ENCODE data around the gene POU2F2. TPM values are rescaled to one million over a fixed set of nuclear protein-coding genes. Genes with fewer than 3 reads are reported as not detected.

The POU2F2 gene
- total RNA-seq, 2 donors from 2014 or later, result 1.8 to 2.6 TPM

DNA sequence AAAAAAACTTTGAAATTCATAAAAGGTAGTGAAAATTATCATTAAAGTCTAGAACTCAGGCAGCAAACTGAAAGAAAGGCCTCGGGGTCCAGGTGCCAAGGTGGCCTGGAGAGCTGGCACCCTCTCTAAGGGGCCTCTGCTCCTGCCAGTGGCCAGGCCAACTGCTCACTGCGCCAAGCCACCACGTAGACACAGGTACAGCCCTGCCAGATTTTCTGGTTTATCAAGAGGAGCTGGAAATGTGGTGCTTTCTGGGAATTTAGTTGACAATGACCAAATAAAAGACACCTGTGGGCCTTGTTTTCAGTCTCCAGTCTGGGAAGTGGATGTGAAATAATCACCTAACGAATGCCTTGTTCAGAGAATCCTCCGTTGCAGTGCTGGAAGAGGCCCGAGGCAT is 33.5 kb downstream of the POU2F2 start:
- Histone ChIP-seq H3K4me1 (ENCODE audit: control insufficient read depth, insufficient read depth, low read length) (no peaks in the 10 kb centered on the region), H3K27ac (ENCODE audit: low read depth, low read length) (no peak overlapping the region), H3K27me3 (ENCODE audit: control insufficient read depth, insufficient read depth, low read length, poor library complexity, severe bottlenecking) (no peaks in the 10 kb centered on the region), H3K9ac (ENCODE audit: extremely low read depth, low read length, poor library complexity, severe bottlenecking) (no peak overlapping the region), H3K4me3 (ENCODE audit: low read length) (no peak overlapping the region), H3K36me3 (ENCODE audit: control insufficient read depth, insufficient read depth, low read length) (no peaks in the 10 kb centered on the region), H3K9me3 (ENCODE audit: control insufficient read depth, low read length) (no peaks in the 10 kb centered on the region)
- H3K4me1 Mint-ChIP-seq, result peaks cover 5% of the 10 kb centered on the region
- no peak for DNase-seq
- peaks cover 18% of the 10 kb centered on the region for H3K27me3 Mint-ChIP-seq (ENCODE audit: insufficient read depth)
- H3K9me3 Mint-ChIP-seq, result no peaks in the 10 kb centered on the region
- 88 to 90% methylated on average over 2 to 6 of the region's 6 CpGs for WGBS, 2 experiments (ENCODE audit: insufficient coverage in 1 of 2, insufficient read length in 1 of 2)
- TF ChIP-seq, protein P1, sequence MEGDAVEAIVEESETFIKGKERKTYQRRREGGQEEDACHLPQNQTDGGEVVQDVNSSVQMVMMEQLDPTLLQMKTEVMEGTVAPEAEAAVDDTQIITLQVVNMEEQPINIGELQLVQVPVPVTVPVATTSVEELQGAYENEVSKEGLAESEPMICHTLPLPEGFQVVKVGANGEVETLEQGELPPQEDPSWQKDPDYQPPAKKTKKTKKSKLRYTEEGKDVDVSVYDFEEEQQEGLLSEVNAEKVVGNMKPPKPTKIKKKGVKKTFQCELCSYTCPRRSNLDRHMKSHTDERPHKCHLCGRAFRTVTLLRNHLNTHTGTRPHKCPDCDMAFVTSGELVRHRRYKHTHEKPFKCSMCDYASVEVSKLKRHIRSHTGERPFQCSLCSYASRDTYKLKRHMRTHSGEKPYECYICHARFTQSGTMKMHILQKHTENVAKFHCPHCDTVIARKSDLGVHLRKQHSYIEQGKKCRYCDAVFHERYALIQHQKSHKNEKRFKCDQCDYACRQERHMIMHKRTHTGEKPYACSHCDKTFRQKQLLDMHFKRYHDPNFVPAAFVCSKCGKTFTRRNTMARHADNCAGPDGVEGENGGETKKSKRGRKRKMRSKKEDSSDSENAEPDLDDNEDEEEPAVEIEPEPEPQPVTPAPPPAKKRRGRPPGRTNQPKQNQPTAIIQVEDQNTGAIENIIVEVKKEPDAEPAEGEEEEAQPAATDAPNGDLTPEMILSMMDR (conservative IDR thresholded peaks at IDR 0.05), result no peak
- H3K27ac Mint-ChIP-seq, result no peak overlapping the region
- H3K4me3 Mint-ChIP-seq, result no peak overlapping the region
- no peaks in the 10 kb centered on the region for H3K36me3 Mint-ChIP-seq (ENCODE audit: low read depth)

DNA sequence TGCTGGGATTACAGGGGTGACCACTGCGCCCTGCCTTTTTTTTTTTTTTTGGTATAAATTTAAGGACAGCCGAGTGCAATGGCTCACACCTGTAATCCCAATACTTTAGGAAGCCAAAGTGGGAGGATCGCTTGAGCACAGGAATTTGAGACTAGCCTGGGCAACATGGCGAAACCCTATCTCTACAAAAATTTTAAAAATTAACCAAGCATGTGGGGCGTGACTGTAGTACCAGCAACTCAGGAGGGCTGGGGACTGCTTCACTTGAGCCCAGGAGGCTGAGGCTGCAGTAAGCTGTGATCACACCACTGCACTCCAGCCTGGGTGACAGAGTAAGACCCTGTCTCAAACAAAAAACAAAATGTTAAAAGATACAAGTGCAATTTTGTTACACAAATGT is 34.8 kb downstream of the POU2F2 start:
- Histone ChIP-seq H3K27ac (ENCODE audit: low read depth, low read length) (no peak overlapping the region), H3K9ac (ENCODE audit: extremely low read depth, low read length, poor library complexity, severe bottlenecking) (no peak overlapping the region), H3K36me3 (ENCODE audit: control insufficient read depth, insufficient read depth, low read length) (no peaks in the 10 kb centered on the region), H3K4me3 (ENCODE audit: low read length) (no peak overlapping the region), H3K4me1 (ENCODE audit: control insufficient read depth, insufficient read depth, low read length) (no peaks in the 10 kb centered on the region), H3K27me3 (ENCODE audit: control insufficient read depth, insufficient read depth, low read length, poor library complexity, severe bottlenecking) (no peaks in the 10 kb centered on the region), H3K9me3 (ENCODE audit: control insufficient read depth, low read length) (no peaks in the 10 kb centered on the region)
- TF ChIP-seq, protein P1 (conservative IDR thresholded peaks at IDR 0.05), result no peak
- Mint-ChIP-seq H3K4me3 (no peak overlapping the region), H3K27ac (no peak overlapping the region), H3K9me3 (no peaks in the 10 kb centered on the region), H3K36me3 (ENCODE audit: low read depth) (no peaks in the 10 kb centered on the region), H3K4me1 (peaks cover 5% of the 10 kb centered on the region), H3K27me3 (ENCODE audit: insufficient read depth) (peaks cover 18% of the 10 kb centered on the region)
- WGBS, 2 experiments (ENCODE audit: insufficient coverage in 1 of 2, insufficient read length in 1 of 2), result 89 to 92% methylated on average over 4 to 5 of the region's 5 CpGs
- no peak for DNase-seq

DNA sequence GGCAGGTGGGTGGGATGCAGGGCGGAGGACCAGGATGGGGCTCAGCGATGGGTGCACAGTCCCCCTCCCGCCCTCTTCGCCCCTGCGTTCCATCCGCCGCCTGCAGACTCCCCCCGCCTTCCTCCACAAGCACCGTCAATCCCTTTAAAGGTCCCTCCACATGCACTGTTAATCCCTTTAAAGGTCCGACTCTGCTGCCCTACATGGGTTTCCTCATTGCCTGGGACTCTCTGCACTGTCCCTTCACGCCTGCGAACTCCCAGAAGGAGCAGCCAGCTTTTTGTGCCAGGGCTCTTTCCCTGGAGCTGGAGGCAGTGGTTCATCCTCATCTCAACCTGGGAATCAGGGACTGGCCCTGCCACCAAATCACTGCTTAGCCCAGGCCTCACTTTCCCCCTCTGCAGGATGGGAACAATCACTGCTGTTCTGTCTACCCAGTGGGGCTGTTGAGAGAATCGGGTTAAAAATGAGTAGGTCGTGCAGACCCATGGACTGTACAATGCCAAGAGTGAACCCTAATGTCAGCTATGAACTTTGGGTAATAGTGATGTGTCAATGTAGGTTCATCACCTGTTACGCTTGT is 35.9 kb downstream of the POU2F2 start:
- no peak overlapping the region for H3K9ac ChIP-seq (ENCODE audit: extremely low read depth, low read length, poor library complexity, severe bottlenecking)
- H3K4me1 Mint-ChIP-seq, result peaks cover 5% of the 10 kb centered on the region
- DNase-seq, result no peak
- H3K27ac Mint-ChIP-seq, result no peak overlapping the region
- H3K27ac ChIP-seq (ENCODE audit: low read depth, low read length), result no peak overlapping the region
- no peaks in the 10 kb centered on the region for H3K36me3 ChIP-seq (ENCODE audit: control insufficient read depth, insufficient read depth, low read length)
- H3K4me3 Mint-ChIP-seq, result peak overlapping the region; percentile 43
- no peak overlapping the region for H3K4me3 ChIP-seq (ENCODE audit: low read length)
- H3K9me3 Mint-ChIP-seq, result no peaks in the 10 kb centered on the region
- TF ChIP-seq, protein P1 (conservative IDR thresholded peaks at IDR 0.05), result peak; percentile 33
- H3K27me3 Mint-ChIP-seq (ENCODE audit: insufficient read depth), result peaks cover 18% of the 10 kb centered on the region
- no peaks in the 10 kb centered on the region for H3K36me3 Mint-ChIP-seq (ENCODE audit: low read depth)
- WGBS, 2 experiments (ENCODE audit: insufficient coverage in 1 of 2, insufficient read length in 1 of 2), result 90 to 95% methylated on average over 8 to 15 of the region's 15 CpGs
- no peaks in the 10 kb centered on the region for H3K27me3 ChIP-seq (ENCODE audit: control insufficient read depth, insufficient read depth, low read length, poor library complexity, severe bottlenecking)
- no peaks in the 10 kb centered on the region for H3K4me1 ChIP-seq (ENCODE audit: control insufficient read depth, insufficient read depth, low read length)
- no peaks in the 10 kb centered on the region for H3K9me3 ChIP-seq (ENCODE audit: control insufficient read depth, low read length)

Data from endodermal cell (in vitro differentiated cells).